Measurements from ENCODE around the gene PGAP2. TPM values are rescaled to one million over a fixed set of nuclear protein-coding genes. Genes with fewer than 3 reads are reported as not detected.
"Not testable (repeated sequence)": the region's sequence is repeated elsewhere in the genome, so short reads cannot be mapped to it uniquely, and the experiment has no call there.

The PGAP2 gene
- total RNA-seq, 2 donors from 2014 or later, result 4.4 to 22.5 TPM

DNA sequence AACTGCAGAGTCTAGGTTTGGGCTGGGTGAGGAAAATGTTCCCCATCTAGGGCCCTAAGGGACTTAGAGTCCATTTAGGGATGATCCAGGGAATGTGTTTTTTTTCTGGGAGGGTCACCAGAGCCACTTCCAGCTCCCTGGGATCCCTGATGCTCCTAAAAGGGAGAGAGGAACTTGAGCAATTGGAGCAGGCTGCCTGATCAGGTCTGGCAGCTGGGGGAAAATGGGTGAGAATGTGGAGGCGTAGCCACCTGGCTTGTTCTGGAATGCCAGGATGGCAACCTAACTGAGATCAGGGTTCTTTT, 1.2 kb downstream of the PGAP2 start:
- no peak for DNase-seq (ENCODE audit: low spot score)
- TF ChIP-seq, protein P1, sequence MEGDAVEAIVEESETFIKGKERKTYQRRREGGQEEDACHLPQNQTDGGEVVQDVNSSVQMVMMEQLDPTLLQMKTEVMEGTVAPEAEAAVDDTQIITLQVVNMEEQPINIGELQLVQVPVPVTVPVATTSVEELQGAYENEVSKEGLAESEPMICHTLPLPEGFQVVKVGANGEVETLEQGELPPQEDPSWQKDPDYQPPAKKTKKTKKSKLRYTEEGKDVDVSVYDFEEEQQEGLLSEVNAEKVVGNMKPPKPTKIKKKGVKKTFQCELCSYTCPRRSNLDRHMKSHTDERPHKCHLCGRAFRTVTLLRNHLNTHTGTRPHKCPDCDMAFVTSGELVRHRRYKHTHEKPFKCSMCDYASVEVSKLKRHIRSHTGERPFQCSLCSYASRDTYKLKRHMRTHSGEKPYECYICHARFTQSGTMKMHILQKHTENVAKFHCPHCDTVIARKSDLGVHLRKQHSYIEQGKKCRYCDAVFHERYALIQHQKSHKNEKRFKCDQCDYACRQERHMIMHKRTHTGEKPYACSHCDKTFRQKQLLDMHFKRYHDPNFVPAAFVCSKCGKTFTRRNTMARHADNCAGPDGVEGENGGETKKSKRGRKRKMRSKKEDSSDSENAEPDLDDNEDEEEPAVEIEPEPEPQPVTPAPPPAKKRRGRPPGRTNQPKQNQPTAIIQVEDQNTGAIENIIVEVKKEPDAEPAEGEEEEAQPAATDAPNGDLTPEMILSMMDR (IDR thresholded peaks at IDR 0.05), result no peak
- Histone ChIP-seq H3K4me1 (ENCODE audit: control insufficient read depth in 1 of 2, low read depth in 2 of 2) (peaks cover 0 to 9% of the 10 kb centered on the region in 2 donors), H3K4me3 (no peak overlapping the region), H3K36me3 (no peaks in the 10 kb centered on the region), H3K27me3 (replicated peaks; ENCODE audit: insufficient read depth) (no peaks in the 10 kb centered on the region), H3K27ac (no peak overlapping the region), H3K9me3 (no peaks in the 10 kb centered on the region)
- ATAC-seq (ENCODE audit: insufficient number of reproducible peaks, low FRiP score, low read depth), result no peak

DNA sequence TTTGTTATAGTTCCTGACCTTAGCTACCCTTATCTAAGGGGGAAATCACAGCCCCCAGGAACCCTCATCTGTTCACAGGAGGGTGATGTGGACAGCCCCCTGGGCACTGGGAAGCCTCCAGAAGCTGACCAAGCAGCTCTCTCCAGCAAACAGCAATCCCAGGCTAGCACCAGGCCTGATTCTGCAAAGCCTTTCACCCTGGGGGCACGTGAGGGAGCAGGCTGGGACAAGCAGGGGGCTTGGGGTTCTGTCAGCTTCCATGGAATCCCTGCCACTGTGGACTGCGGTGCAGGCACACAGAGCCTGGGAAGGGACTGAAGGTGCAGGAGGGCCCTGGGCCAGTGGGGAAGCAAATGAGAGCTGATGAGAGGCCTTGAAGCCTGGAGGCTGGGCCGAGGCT, 2.1 kb downstream of the PGAP2 start:
- ATAC-seq (ENCODE audit: insufficient number of reproducible peaks, low FRiP score, low read depth) (no peak), DNase-seq (ENCODE audit: low spot score) (no peak)
- Histone ChIP-seq H3K4me3 (no peak overlapping the region), H3K36me3 (no peaks in the 10 kb centered on the region), H3K4me1 (ENCODE audit: control insufficient read depth in 1 of 2, low read depth in 2 of 2) (peaks cover 0 to 9% of the 10 kb centered on the region in 2 donors), H3K27me3 (replicated peaks; ENCODE audit: insufficient read depth) (no peaks in the 10 kb centered on the region), H3K9me3 (no peaks in the 10 kb centered on the region), H3K27ac (no peak overlapping the region)
- TF ChIP-seq, protein P1 (IDR thresholded peaks at IDR 0.05), result no peak

DNA sequence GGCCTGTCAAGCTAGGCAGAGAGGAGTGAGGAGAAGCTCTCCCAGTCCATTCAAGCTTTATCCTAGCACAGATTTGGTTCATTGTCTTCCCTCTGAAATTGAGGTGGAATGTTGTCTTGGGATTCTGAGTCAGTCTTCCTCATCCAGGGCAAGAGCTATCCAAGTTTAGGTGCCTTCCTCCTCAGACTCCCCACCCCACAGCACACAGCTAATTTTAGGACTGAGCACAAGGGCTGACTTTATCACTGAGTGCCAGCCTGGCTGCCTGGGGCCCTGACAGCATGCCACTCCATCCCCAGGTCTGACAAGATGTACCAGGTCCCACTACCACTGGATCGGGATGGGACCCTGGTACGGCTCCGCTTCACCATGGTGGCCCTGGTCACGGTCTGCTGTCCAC, 2.6 kb downstream of the PGAP2 start:
- no peak for DNase-seq (ENCODE audit: low spot score)
- TF ChIP-seq, protein P1 (IDR thresholded peaks at IDR 0.05), result no peak
- no peak overlapping the region for H3K4me3 ChIP-seq
- H3K4me1 ChIP-seq (ENCODE audit: control insufficient read depth in 1 of 2, low read depth in 2 of 2), result peaks cover 0 to 9% of the 10 kb centered on the region in 2 donors
- H3K9me3 ChIP-seq, result no peaks in the 10 kb centered on the region
- no peaks in the 10 kb centered on the region for H3K36me3 ChIP-seq
- no peaks in the 10 kb centered on the region for H3K27me3 ChIP-seq (replicated peaks; ENCODE audit: insufficient read depth)
- ATAC-seq (ENCODE audit: insufficient number of reproducible peaks, low FRiP score, low read depth), result no peak
- no peak overlapping the region for H3K27ac ChIP-seq

DNA sequence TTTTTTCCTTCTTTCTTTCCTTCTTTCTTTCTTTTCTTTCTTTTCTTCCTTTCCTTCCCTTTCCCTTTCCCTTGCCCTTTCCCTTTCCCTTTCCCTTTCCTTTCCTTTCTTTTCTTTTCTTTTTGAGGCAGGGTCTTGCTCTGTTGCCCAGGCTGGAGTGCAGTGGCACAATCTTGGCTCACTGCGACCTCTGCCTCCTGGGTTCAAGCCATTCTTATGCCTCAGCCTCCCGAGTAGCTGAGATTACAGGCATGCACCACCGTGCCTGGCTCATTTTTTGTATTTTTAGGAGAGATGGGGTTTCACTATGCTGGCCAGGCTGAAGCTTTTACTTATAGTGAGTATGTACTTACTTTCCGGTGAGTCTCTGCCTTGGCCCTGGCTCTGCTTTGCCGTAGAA, 6.5 kb downstream of the PGAP2 start:
- not testable (repeated sequence) for H3K36me3 ChIP-seq; H3K27me3 ChIP-seq (replicated peaks; ENCODE audit: insufficient read depth); ATAC-seq (ENCODE audit: insufficient number of reproducible peaks, low FRiP score, low read depth); H3K4me3 ChIP-seq; H3K9me3 ChIP-seq; H3K4me1 ChIP-seq (ENCODE audit: control insufficient read depth in 1 of 2, low read depth in 2 of 2); H3K27ac ChIP-seq; DNase-seq (ENCODE audit: low spot score)

DNA sequence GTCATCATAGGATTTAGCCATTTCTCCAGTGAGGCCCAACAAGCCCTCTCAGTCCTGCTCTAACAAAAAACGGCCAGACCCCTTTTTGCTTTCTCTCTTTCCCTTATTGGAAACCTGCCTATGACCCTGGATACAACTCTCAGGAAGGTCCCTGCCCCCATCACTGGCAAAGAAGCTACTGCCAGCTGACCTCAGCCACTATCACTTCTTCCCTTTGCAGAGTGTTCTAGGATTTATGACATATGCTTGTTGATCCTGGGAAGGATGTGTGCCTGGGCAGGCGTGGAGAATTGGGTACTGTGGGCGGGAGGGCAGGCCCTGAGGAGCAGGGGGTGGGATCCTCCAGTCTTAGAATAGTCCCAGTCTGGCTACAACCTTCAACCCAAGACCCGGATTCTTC, 7.5 kb downstream of the PGAP2 start:
- Histone ChIP-seq H3K27me3 (replicated peaks; ENCODE audit: insufficient read depth) (no peaks in the 10 kb centered on the region), H3K4me1 (ENCODE audit: control insufficient read depth in 1 of 2, low read depth in 2 of 2) (no peaks in the 10 kb centered on the region), H3K4me3 (no peak overlapping the region), H3K36me3 (no peaks in the 10 kb centered on the region), H3K9me3 (no peaks in the 10 kb centered on the region), H3K27ac (no peak overlapping the region)
- no peak for DNase-seq (ENCODE audit: low spot score)
- TF ChIP-seq, protein P1 (IDR thresholded peaks at IDR 0.05), result no peak
- ATAC-seq (ENCODE audit: insufficient number of reproducible peaks, low FRiP score, low read depth), result no peak

DNA sequence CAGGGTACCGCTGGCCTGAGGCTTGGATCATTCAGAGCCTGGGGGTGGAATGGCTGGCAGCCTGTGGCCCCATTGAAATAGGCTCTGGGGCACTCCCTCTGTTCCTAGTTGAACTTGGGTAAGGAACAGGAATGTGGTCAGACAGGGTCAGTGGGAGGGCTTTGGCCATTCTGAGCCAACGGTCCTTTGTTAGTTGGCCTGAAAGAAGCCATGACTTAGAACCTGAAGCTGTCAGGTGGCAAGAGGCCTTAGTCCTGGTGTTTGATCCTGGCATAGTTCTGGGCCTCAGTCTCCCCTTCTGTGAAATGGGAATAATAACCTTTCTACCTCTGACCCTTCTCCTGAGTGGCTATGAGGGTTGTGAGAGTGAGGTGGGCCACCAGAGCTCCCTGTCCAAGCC, 8.3 kb downstream of the PGAP2 start:
- no peak for DNase-seq (ENCODE audit: low spot score)
- no peak for ATAC-seq (ENCODE audit: insufficient number of reproducible peaks, low FRiP score, low read depth)
- no peaks in the 10 kb centered on the region for H3K9me3 ChIP-seq
- H3K4me1 ChIP-seq (ENCODE audit: control insufficient read depth in 1 of 2, low read depth in 2 of 2), result no peaks in the 10 kb centered on the region
- H3K36me3 ChIP-seq, result no peaks in the 10 kb centered on the region
- TF ChIP-seq, protein P1 (IDR thresholded peaks at IDR 0.05), result no peak
- no peaks in the 10 kb centered on the region for H3K27me3 ChIP-seq (replicated peaks; ENCODE audit: insufficient read depth)
- no peak overlapping the region for H3K27ac ChIP-seq
- no peak overlapping the region for H3K4me3 ChIP-seq
